K562 (cell line): ENCODE results near the gene TBX6. TPM values are rescaled to one million over a fixed set of nuclear protein-coding genes. Genes with fewer than 3 reads are reported as not detected.

Experiments used
- BMI1 ChIP-seq: fragments of 150-350 bp; IDR thresholded peaks from 2 replicates; pipeline ENCODE4 v1.6.1; 2014; ENCODE audit warnings: low read length
- BRD4 ChIP-seq: fragments of 200-600 bp; sonication (generic); IDR thresholded peaks from 2 replicates; pipeline ENCODE4 v1.6.1; 2017; ENCODE audit warnings: inconsistent platforms
- JUND ChIP-seq, 2 experiments: IDR thresholded peaks; 2 replicates in 1 of 2; 3 replicates in 1 of 2; pipeline ENCODE4 v1.6.1; 2011; ENCODE audit warnings: borderline replicate concordance in 2 of 2, low read depth in 2 of 2, low read length in 2 of 2, improper control_type of control experiment in 1 of 2, missing biosample characterization in 1 of 2, missing genetic modification characterization in 1 of 2, missing genetic modification reagents in 1 of 2
- KLF13 ChIP-seq: fragments of 450-650 bp; IDR thresholded peaks from 2 replicates; pipeline ENCODE4 v1.6.1; 2016; ENCODE audit warnings: missing genetic modification characterization, low read depth, mild to moderate bottlenecking, missing compliant biosample characterization, moderate library complexity, borderline replicate concordance
- PHF20 ChIP-seq: fragments of 450-650 bp; IDR thresholded peaks from 2 replicates; pipeline ENCODE4 v1.6.1; 2018; ENCODE audit not compliant: partially characterized antibody
- POLR2AphosphoS5 ChIP-seq: IDR thresholded peaks from 2 replicates; pipeline ENCODE4 v1.6.1; 2011; ENCODE audit warnings: mild to moderate bottlenecking, low read depth, low read length, moderate library complexity; ENCODE audit not compliant: control insufficient read depth, insufficient read depth
- RBM34 ChIP-seq: fragments of 200-400 bp; formaldehyde crosslinking; IDR thresholded peaks from 2 replicates; pipeline ENCODE4 v1.6.1; 2018; ENCODE audit warnings: low read length, borderline replicate concordance; ENCODE audit not compliant: insufficient read depth
- SETDB1 ChIP-seq: IDR thresholded peaks from one replicate; pipeline ENCODE4 v1.6.1; 2012; ENCODE audit warnings: low read length, control low read depth, inconsistent platforms
- SMARCE1 ChIP-seq: fragments of 450-650 bp; IDR thresholded peaks from 2 replicates; pipeline ENCODE4 v1.7.1; 2016; ENCODE audit warnings: mild to moderate bottlenecking
- SOX6 ChIP-seq: fragments of 450-650 bp; IDR thresholded peaks from 2 replicates; pipeline ENCODE4 v1.6.1; 2014; ENCODE audit warnings: mild to moderate bottlenecking
- SRSF9 ChIP-seq: fragments of 200-400 bp; formaldehyde crosslinking; IDR thresholded peaks from 2 replicates; pipeline ENCODE4 v1.6.1; 2017; ENCODE audit warnings: low read depth, low read length, borderline replicate concordance
- TEAD2 ChIP-seq: fragments of 450-650 bp; IDR thresholded peaks from 2 replicates; pipeline ENCODE4 v1.6.1; 2016; ENCODE audit warnings: missing genetic modification characterization, control low read depth, missing compliant biosample characterization
- ZC3H4 ChIP-seq: sonication (generic); formaldehyde crosslinking; IDR thresholded peaks from 2 replicates; pipeline ENCODE4 v1.9.0; 2021; ENCODE audit warnings: missing genetic modification reagents, borderline replicate concordance
- ZEB2 ChIP-seq: fragments of 450-650 bp; IDR thresholded peaks from 2 replicates; pipeline ENCODE4 v1.6.1; 2016
- ZKSCAN3 ChIP-seq: fragments of 250-450 bp; sonication (Bioruptor Pico); IDR thresholded peaks from 2 replicates; pipeline ENCODE4 v1.4.0; 2020
- ZNF444 ChIP-seq: fragments of 250-450 bp; sonication (Bioruptor Pico); IDR thresholded peaks from 2 replicates; pipeline ENCODE4 v1.4.0; 2020; ENCODE audit warnings: mild to moderate bottlenecking, moderate library complexity
- ZNF551 ChIP-seq: fragments of 250-450 bp; sonication (Bioruptor Pico); IDR thresholded peaks from 2 replicates; pipeline ENCODE4 v1.5.0; 2021; ENCODE audit warnings: mild to moderate bottlenecking, moderate library complexity
- ZNF764 ChIP-seq: fragments of 250-450 bp; sonication (Bioruptor Pico); IDR thresholded peaks from 2 replicates; pipeline ENCODE4 v1.4.0; 2020; ENCODE audit warnings: low read depth, mild to moderate bottlenecking, moderate library complexity
- ZNF77 ChIP-seq: fragments of 250-450 bp; sonication (Bioruptor Pico); IDR thresholded peaks from 2 replicates; pipeline ENCODE4 v1.5.0; 2020
- ZNF778 ChIP-seq: fragments of 450-650 bp; formaldehyde crosslinking; IDR thresholded peaks from 2 replicates; pipeline ENCODE4 v1.4.0; 2020; ENCODE audit warnings: mild to moderate bottlenecking, moderate library complexity
- ZSCAN32 ChIP-seq: fragments of 450-650 bp; formaldehyde crosslinking; IDR thresholded peaks from 2 replicates; pipeline ENCODE4 v1.4.0; 2020; ENCODE audit warnings: mild to moderate bottlenecking, moderate library complexity
- polyA plus RNA-seq, 8 experiments: library from polyadenylated mRNA; depleted of rRNA in 4 of 8; stranded (reverse) in 5 of 8; unstranded in 3 of 8; fragments of >200 nt; fragmentation: Nextera tagmentation in 2 of 8; fragmentation: Illumina TruSeq in 1 of 8; extraction: Ambion mirVana in 2 of 8; extraction: Trizol in 1 of 8; gene quantifications; 2 replicates each; pipeline versions ENCODE4 v1.2.1 to v1.2.3, GENCODE V29; 2011 to 2014; ENCODE audit warnings: inconsistent platforms in 1 of 8, missing spikeins in 1 of 8
- total RNA-seq, 7 experiments: library from RNA; depleted of rRNA in 6 of 7; stranded (reverse); fragments of >200 nt in 6 of 7; fragmentation: Illumina TruSeq in 2 of 7; extraction: Trizol in 2 of 7; gene quantifications; 2 replicates each; pipeline versions ENCODE4 v1.2.1 to v1.2.3, GENCODE V29; 2011 to 2021; ENCODE audit warnings: low replicate concordance in 1 of 7
- TF ChIP-seq, protein P1 (sequence below): fragments of 450-650 bp; formaldehyde crosslinking; IDR thresholded peaks from 2 replicates; pipeline ENCODE4 v1.4.0; 2020; ENCODE audit warnings: mild to moderate bottlenecking, moderate library complexity
- TF ChIP-seq, protein P2 (sequence below): fragments of 450-650 bp; conservative IDR thresholded peaks from 2 replicates; pipeline ENCODE4 v1.6.1; 2016; ENCODE audit warnings: missing genetic modification characterization, low read depth, mild to moderate bottlenecking, control low read depth, missing compliant biosample characterization
- TF ChIP-seq, protein P3 (sequence below): fragments of 250-450 bp; sonication (Bioruptor Pico); IDR thresholded peaks from 2 replicates; pipeline ENCODE4 v1.4.0; 2020; ENCODE audit warnings: mild to moderate bottlenecking, moderate library complexity

Gene TBX6
- total and polyA plus RNA-seq, 9 of the 15 experiments (the other 6 are each of a cell fraction or from before 2014, with no cell fraction given) = 0.07 to 0.58 (median 0.11) TPM; not detected in 2

DNA sequence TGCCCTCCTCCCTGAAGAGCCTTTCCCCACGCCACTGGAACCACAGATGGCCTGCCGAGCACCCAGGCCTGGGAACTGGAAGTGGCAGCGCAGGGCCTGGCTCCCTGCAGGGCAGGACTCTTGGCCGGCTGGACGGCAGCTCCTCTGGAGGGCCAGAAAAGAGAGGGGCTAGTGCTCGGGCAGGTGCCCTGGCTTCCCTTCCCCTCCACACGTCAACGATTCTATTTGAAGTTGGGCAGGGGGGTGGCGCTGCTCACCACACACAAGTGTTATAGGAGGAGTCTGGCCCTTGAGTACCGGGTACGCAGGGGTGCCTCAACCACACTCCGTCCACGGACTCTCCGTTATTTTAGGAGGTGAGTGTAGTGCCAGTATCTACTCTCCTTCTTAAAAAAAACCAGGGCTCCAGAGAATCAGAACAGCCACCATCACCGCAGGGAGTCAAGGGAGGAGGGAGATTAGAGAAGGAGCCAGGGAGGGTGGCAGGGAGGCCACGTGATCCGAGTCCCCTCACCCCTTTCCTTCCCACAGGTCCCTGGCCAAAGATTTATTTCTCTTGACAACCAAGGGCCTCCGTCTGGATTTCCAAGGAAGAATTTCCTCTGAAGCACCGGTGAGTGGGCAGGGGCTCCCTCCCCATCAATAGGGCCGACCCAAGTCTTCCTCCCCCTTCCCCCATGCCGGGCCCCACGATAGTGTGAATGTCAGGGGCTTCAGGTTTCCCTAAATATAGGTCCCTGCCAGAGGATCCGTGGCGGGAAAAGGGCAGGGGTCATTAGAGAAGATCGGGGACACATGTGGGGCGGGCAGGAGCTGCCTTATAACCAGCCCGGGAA, 27.6 kb downstream of the TBX6 start (continued):
- TF ChIP-seq, protein P1, sequence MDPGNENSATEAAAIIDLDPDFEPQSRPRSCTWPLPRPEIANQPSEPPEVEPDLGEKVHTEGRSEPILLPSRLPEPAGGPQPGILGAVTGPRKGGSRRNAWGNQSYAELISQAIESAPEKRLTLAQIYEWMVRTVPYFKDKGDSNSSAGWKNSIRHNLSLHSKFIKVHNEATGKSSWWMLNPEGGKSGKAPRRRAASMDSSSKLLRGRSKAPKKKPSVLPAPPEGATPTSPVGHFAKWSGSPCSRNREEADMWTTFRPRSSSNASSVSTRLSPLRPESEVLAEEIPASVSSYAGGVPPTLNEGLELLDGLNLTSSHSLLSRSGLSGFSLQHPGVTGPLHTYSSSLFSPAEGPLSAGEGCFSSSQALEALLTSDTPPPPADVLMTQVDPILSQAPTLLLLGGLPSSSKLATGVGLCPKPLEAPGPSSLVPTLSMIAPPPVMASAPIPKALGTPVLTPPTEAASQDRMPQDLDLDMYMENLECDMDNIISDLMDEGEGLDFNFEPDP (CRISPR knock-in tag) = no peak
- TF ChIP-seq SOX6 (no peak), SRSF9 (no peak), ZSCAN32 (CRISPR knock-in tag) (no peak), SETDB1 (no peak), SMARCE1 (no peak), ZNF778 (no peak), ZEB2 (no peak), POLR2AphosphoS5 (peak; percentile 38; the same call in 1 of the 2 replicates), JUND (IDR thresholded peaks at IDR 0.05; ENCODE audit: borderline replicate concordance, low read depth, low read length) (no peak), JUND (tag; IDR thresholded peaks at IDR 0.05; ENCODE audit: borderline replicate concordance, low read depth, low read length) (no peak), ZKSCAN3 (CRISPR knock-in tag) (no peak), BRD4 (no peak), KLF13 (tag) (no peak), ZNF444 (CRISPR knock-in tag) (no peak), ZNF551 (no peak), BMI1 (no peak), ZNF764 (CRISPR knock-in tag) (no peak), TEAD2 (tag) (no peak), ZC3H4 (CRISPR knock-in tag) (no peak), ZNF77 (no peak), PHF20 (no peak), RBM34 (no peak)
- TF ChIP-seq, protein P2, sequence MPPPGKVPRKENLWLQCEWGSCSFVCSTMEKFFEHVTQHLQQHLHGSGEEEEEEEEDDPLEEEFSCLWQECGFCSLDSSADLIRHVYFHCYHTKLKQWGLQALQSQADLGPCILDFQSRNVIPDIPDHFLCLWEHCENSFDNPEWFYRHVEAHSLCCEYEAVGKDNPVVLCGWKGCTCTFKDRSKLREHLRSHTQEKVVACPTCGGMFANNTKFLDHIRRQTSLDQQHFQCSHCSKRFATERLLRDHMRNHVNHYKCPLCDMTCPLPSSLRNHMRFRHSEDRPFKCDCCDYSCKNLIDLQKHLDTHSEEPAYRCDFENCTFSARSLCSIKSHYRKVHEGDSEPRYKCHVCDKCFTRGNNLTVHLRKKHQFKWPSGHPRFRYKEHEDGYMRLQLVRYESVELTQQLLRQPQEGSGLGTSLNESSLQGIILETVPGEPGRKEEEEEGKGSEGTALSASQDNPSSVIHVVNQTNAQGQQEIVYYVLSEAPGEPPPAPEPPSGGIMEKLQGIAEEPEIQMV = no peak
- TF ChIP-seq, protein P3, sequence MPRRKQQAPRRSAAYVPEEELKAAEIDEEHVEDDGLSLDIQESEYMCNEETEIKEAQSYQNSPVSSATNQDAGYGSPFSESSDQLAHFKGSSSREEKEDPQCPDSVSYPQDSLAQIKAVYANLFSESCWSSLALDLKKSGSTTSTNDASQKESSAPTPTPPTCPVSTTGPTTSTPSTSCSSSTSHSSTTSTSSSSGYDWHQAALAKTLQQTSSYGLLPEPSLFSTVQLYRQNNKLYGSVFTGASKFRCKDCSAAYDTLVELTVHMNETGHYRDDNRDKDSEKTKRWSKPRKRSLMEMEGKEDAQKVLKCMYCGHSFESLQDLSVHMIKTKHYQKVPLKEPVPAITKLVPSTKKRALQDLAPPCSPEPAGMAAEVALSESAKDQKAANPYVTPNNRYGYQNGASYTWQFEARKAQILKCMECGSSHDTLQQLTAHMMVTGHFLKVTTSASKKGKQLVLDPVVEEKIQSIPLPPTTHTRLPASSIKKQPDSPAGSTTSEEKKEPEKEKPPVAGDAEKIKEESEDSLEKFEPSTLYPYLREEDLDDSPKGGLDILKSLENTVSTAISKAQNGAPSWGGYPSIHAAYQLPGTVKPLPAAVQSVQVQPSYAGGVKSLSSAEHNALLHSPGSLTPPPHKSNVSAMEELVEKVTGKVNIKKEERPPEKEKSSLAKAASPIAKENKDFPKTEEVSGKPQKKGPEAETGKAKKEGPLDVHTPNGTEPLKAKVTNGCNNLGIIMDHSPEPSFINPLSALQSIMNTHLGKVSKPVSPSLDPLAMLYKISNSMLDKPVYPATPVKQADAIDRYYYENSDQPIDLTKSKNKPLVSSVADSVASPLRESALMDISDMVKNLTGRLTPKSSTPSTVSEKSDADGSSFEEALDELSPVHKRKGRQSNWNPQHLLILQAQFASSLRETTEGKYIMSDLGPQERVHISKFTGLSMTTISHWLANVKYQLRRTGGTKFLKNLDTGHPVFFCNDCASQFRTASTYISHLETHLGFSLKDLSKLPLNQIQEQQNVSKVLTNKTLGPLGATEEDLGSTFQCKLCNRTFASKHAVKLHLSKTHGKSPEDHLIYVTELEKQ (CRISPR knock-in tag) = no peak
